Pancreas (tissue), 10 donors: Measurements from ENCODE around the gene MCU. TPM values are rescaled to one million over a fixed set of nuclear protein-coding genes. Genes with fewer than 3 reads are reported as not detected.

Experiments
- ATAC-seq, 4 donors: fragments of 200-7000 bp; cut with Tn5 transposase; one replicate each; pipeline versions ENCODE4 v1.8.0 to v1.9.1; 2020; ENCODE audit warnings: mild to moderate bottlenecking in 4 of 4, moderate library complexity in 4 of 4
- DNase-seq, 6 donors: peaks; one replicate each; pipeline ENCODE4 v3.0.0-alpha.2; 2020
- FAIRE-seq: peaks from 2 replicates; lab custom pipeline; 2012; peaks lifted over from hg19 to GRCh38; lab: Jason Lieb, UNC
- H3K27ac ChIP-seq, 4 donors: fragments of 200-600 bp; sonication (generic); 1 replicate in 3 of 4; 2 replicates in 1 of 4; pipeline versions ENCODE4 v1.5.0 to v1.8.0; 2020
- H3K27me3 ChIP-seq, 4 donors: fragments of 200-600 bp; one replicate each; pipeline ENCODE4 v1.8.0; 2021
- H3K36me3 ChIP-seq, 3 donors: fragments of 200-600 bp; sonication (generic) in 1 of 3; one replicate each; pipeline versions ENCODE4 v1.5.0 to v1.8.0; 2020 to 2021
- H3K4me1 ChIP-seq, 3 donors: fragments of 200-600 bp; one replicate each; pipeline ENCODE4 v1.8.0; 2021
- H3K4me3 ChIP-seq, 4 donors: fragments of 200-600 bp; sonication (generic) in 2 of 4; one replicate each; pipeline versions ENCODE4 v1.5.0 to v1.8.0; 2020 to 2021
- H3K9me3 ChIP-seq, 4 donors: fragments of 200-600 bp; one replicate each; pipeline ENCODE4 v1.8.0; 2021
- WGBS, 2 donors: extraction: QIAGEN DNeasy Blood & Tissue Kit; methylation state at CpG; one replicate each; pipeline ENCODE4 v1.1.7; 2013; 5-methylcytosine and 5-hydroxymethylcytosine counted together
- intact Hi-C, 3 donors: fragments of 100-400 bp; cut with DNase I; formaldehyde crosslinking; loops; one replicate each; pipeline versions ENCODE4 v1.11.1 to v1.14.2; 2022
- polyA plus RNA-seq, 2 donors: library from polyadenylated mRNA; stranded (reverse); fragments of 200-250 nt; gene quantifications; one replicate each; pipeline ENCODE4 v1.2.3, GENCODE V29; 2013
- total RNA-seq, 6 donors: library from RNA; stranded (reverse); fragmentation: NEBNext Ultra II Directional in 4 of 6; extraction: Animal tissue kit (Norgen Biotek cat#: 25700) in 4 of 6; gene quantifications; one replicate each; pipeline versions ENCODE4 v1.2.1 to v1.2.4, GENCODE V29; 2021 to 2023
- TF ChIP-seq, protein P1 (sequence below), 4 donors: fragments of 200-600 bp; sonication (generic) in 3 of 4; IDR thresholded peaks; one replicate each; pipeline versions ENCODE4 v1.5.0 to v1.8.0; 2021; ENCODE audit warnings: antibody characterized with exemption in 4 of 4
- donor health status: healthy with polysubstance abuse.
- donor health status: DM: no; HTN: no; CAD: no; lungs with moderate emphysema.
- donor health status: DM: no; HTN: no; CAD: no.
- donor health status: control.
- donor health status: control.
- donor health status: Bipolar disorder and iron deficiency.
- donor health status: DM: yes; HTN: yes; CAD: no.
- donor health status: DM: no; HTN: no; CAD: no.
- donor health status: DM: no; HTN: no; CAD: no.
- donor health status: DM: yes; HTN: yes; CAD: no.

The MCU gene
- total and polyA plus RNA-seq, 8 donors, result 6.3 to 15.5 (median 9.2) TPM

DNA sequence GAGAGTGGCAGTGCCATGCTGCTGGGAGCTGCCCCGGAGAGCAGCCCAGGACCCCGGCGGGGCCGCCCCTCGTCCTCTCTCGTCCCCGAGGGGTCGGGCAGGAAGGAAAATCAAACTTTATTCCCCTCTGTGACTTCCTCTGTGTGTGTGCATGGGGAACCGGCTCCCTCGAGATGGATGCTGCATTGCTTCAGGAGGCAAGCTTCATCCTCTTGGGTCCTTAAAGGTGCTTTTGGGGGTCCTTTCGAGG, 726 bp downstream of the MCU start:
- H3K27ac ChIP-seq, result peak overlapping the region; percentile 79 to 93 (median 88)
- no peaks in the 10 kb centered on the region for H3K27me3 ChIP-seq
- H3K9me3 ChIP-seq, result no peaks in the 10 kb centered on the region
- TF ChIP-seq, protein P1, sequence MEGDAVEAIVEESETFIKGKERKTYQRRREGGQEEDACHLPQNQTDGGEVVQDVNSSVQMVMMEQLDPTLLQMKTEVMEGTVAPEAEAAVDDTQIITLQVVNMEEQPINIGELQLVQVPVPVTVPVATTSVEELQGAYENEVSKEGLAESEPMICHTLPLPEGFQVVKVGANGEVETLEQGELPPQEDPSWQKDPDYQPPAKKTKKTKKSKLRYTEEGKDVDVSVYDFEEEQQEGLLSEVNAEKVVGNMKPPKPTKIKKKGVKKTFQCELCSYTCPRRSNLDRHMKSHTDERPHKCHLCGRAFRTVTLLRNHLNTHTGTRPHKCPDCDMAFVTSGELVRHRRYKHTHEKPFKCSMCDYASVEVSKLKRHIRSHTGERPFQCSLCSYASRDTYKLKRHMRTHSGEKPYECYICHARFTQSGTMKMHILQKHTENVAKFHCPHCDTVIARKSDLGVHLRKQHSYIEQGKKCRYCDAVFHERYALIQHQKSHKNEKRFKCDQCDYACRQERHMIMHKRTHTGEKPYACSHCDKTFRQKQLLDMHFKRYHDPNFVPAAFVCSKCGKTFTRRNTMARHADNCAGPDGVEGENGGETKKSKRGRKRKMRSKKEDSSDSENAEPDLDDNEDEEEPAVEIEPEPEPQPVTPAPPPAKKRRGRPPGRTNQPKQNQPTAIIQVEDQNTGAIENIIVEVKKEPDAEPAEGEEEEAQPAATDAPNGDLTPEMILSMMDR (IDR thresholded peaks at IDR 0.05), result no peak
- H3K36me3 ChIP-seq, result no peaks in the 10 kb centered on the region
- 0% methylated on average over 11 of the region's 11 CpGs for WGBS, 2 donors
- intact Hi-C loops, result loop anchor here in 1 of 3 donors (10.0 kb wide), 1 partner anchor 142 kb away; no protein-coding TSS in a partner anchor
- DNase-seq (no peak), FAIRE-seq (no peak), ATAC-seq (peak in 1 of 4 donors; percentile 2)
- H3K4me3 ChIP-seq, result peak overlapping the region; percentile 48 to 78 (median 56)
- peaks cover 4 to 11% (median 7%) of the 10 kb centered on the region in 3 donors for H3K4me1 ChIP-seq

DNA sequence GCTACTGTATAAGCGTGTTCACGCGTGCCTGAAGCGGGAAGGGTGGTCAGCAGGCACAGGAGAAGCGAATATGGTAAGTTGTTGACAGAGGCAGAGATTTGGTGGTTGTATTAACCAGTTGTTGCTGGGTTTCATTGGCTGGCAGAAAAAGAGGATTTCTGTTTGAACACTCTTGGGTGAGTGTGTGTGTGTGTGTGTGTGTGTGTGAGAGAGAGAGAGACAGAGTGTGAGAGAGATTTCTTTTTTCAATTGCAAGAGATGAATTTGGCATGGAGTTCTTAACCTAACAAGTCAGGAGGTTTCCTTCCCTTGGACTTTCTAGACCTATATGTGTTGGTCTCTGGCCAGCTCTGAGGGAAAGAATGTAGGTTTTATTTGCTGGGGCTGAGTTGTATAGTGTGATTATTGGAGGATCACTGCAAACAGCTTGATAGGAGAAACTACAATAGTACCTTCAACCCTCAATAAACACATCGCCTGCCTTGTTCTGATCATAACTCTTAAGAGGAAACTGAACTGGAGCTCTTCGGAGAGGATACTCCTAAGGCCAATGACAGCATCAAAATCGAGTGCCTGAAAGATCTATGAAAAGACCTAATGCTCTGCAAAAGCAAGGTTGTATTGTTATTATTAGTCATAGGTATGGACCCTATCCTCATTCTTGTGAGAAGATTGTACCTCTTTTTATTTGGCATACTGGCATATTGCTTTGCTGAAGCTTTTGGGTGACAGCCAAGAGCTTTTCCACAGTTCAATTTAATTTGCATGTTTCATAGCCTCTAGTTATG, 1.2 kb downstream of the MCU start:
- Histone ChIP-seq H3K4me3 (peak overlapping the region; percentile 48 to 78 (median 56)), H3K9me3 (no peaks in the 10 kb centered on the region), H3K27ac (peak overlapping the region; percentile 79 to 93 (median 88)), H3K4me1 (peaks cover 0 to 11% (median 3%) of the 10 kb centered on the region in 3 donors), H3K27me3 (no peaks in the 10 kb centered on the region), H3K36me3 (no peaks in the 10 kb centered on the region)
- DNase-seq (no peak), FAIRE-seq (no peak), ATAC-seq (peak in 1 of 4 donors; percentile 2)
- WGBS, 2 donors, result 15 to 22% methylated on average over 8 of the region's 8 CpGs
- TF ChIP-seq, protein P1 (IDR thresholded peaks at IDR 0.05), result no peak
- intact Hi-C loops, result loop anchor here in 1 of 3 donors (10.0 kb wide), 1 partner anchor 142 kb away; no protein-coding TSS in a partner anchor

DNA sequence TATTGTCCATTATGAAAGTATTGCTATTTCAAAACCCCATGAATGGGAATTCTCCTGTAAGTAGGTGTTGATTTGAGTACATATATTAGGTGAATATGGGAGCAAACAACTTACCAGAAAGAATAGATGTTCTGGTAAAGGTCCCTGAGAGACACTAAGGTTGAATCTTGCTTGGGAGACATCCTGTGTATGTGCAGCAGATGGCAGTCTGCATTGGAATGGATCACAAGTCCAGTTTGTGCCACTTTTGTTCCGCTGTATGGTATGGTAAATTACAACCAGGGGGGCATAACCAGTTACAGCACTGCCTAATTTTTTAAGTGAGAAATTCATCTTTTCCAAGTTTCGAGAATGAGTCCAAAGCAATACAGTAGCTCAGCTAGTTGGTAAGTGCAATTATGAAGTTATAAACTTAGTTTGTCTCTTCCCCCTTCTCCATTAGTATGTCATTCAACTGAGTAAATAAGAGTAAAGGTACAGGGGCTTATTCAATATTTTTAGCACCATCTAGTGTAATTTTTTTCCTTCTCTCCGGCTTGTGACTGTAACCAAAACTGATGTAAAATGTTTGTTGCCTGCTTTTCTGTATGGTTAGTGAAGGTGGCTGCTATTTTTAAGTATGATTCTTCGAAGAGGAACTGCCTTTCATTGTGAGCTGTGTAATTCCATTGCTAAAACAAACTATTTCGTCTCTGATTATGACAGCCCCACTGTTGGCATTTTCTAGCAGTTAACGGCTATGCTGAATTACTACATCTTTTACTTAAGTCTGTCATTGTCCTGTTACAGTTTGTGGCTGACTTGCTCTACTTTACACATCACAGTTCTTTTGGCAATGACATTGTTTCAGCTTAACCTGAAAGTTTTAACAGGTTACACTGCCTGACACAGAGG, 2.8 kb downstream of the MCU start:
- intact Hi-C loops, result loop anchor here in 1 of 3 donors (10.0 kb wide), 1 partner anchor 140 kb away; no protein-coding TSS in a partner anchor
- DNase-seq (no peak), FAIRE-seq (no peak), ATAC-seq (no peak)
- peaks cover 0 to 11% (median 0%) of the 10 kb centered on the region in 3 donors for H3K4me1 ChIP-seq
- H3K9me3 ChIP-seq, result no peaks in the 10 kb centered on the region
- TF ChIP-seq, protein P1 (IDR thresholded peaks at IDR 0.05), result no peak
- no peak overlapping the region for H3K27ac ChIP-seq
- 63 to 67% methylated on average over 6 of the region's 6 CpGs for WGBS, 2 donors
- no peaks in the 10 kb centered on the region for H3K36me3 ChIP-seq
- no peak overlapping the region for H3K4me3 ChIP-seq
- no peaks in the 10 kb centered on the region for H3K27me3 ChIP-seq

DNA sequence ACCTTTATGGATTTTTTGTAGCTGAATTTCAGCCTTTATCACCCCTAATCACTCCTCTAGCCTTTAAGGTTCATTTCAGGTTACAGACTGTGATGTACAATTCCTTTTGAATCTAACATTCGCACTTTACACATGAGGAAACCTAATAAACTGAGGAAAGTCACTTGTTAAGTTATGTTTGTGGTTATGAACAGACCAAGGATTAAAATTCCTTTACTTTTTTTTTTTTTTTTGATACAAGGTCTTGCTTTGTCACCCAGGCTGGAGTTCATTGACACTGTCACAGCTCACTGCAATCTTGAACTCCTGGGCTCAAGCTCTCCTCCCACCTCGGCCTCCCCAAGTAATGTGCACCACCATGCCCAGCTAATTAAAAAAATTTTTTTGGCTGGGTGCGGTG, 3.6 kb downstream of the MCU start:
- Histone ChIP-seq H3K36me3 (no peaks in the 10 kb centered on the region), H3K4me3 (no peak overlapping the region), H3K9me3 (no peaks in the 10 kb centered on the region), H3K27ac (no peak overlapping the region), H3K27me3 (no peaks in the 10 kb centered on the region), H3K4me1 (peaks cover 0 to 11% (median 0%) of the 10 kb centered on the region in 3 donors)
- ATAC-seq (no peak), DNase-seq (no peak), FAIRE-seq (no peak)
- intact Hi-C loops, result loop anchor here in 1 of 3 donors (10.0 kb wide), 1 partner anchor 139 kb away; no protein-coding TSS in a partner anchor
- TF ChIP-seq, protein P1 (IDR thresholded peaks at IDR 0.05), result no peak
- 93 to 94% methylated on average over 3 of the region's 3 CpGs for WGBS, 2 donors
